PC-9 (cell line): Measurements from ENCODE around the gene POLG.

Experiments
- EZH2 ChIP-seq: fragments of 200-600 bp; sonication (generic); IDR thresholded peaks from 2 replicates; pipeline ENCODE4 v1.8.0; 2017; ENCODE audit warnings: antibody characterized with exemption, low read depth
- TF ChIP-seq, protein P1 (sequence below): fragments of 200-600 bp; sonication (generic); conservative IDR thresholded peaks from 2 replicates; pipeline ENCODE4 v1.6.1; 2017; ENCODE audit warnings: mixed run types, antibody characterized with exemption, mild to moderate bottlenecking, moderate library complexity

DNA sequence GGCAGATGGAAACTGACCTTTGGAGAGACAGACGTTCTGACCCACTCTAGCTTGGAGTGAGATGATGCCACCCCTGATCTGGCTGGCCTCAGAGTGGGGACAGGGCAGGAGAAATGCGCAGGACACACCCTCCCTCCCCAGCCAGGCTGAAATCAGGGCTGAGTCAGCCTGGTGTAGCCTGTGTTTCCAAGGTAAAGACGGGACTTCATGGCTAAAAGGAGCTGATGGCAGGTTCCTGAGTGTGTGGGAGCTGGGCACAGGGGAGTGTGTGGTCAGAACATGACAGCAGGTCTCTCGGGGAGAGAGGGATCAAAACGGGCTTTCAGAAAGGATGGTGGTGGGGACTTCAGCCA is 14.6 kb upstream of the POLG start:
- TF ChIP-seq EZH2, result no peak
- TF ChIP-seq, protein P1, sequence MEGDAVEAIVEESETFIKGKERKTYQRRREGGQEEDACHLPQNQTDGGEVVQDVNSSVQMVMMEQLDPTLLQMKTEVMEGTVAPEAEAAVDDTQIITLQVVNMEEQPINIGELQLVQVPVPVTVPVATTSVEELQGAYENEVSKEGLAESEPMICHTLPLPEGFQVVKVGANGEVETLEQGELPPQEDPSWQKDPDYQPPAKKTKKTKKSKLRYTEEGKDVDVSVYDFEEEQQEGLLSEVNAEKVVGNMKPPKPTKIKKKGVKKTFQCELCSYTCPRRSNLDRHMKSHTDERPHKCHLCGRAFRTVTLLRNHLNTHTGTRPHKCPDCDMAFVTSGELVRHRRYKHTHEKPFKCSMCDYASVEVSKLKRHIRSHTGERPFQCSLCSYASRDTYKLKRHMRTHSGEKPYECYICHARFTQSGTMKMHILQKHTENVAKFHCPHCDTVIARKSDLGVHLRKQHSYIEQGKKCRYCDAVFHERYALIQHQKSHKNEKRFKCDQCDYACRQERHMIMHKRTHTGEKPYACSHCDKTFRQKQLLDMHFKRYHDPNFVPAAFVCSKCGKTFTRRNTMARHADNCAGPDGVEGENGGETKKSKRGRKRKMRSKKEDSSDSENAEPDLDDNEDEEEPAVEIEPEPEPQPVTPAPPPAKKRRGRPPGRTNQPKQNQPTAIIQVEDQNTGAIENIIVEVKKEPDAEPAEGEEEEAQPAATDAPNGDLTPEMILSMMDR, result no peak
